K562 (cell line): ENCODE measurements around the gene ADM5. TPM values are rescaled to one million over a fixed set of nuclear protein-coding genes. Genes with fewer than 3 reads are reported as not detected.
A peak's percentile ranks its signal among the peaks of the same experiment; 100 is the strongest.

Source experiments
- FOXK2 ChIP-seq, 2 experiments: fragments of 450-650 bp; IDR thresholded peaks in 1 of 2; conservative IDR thresholded peaks in 1 of 2; 2 replicates each; pipeline ENCODE4 v1.6.1; 2016; ENCODE audit warnings: low read depth in 2 of 2, mild to moderate bottlenecking in 1 of 2
- JUND ChIP-seq, 2 experiments: IDR thresholded peaks; 2 replicates in 1 of 2; 3 replicates in 1 of 2; pipeline ENCODE4 v1.6.1; 2011; ENCODE audit warnings: borderline replicate concordance in 2 of 2, low read depth in 2 of 2, low read length in 2 of 2, improper control_type of control experiment in 1 of 2, missing biosample characterization in 1 of 2, missing genetic modification characterization in 1 of 2, missing genetic modification reagents in 1 of 2
- MED1 ChIP-seq: sonication (generic); formaldehyde crosslinking; IDR thresholded peaks from 2 replicates; pipeline ENCODE4 v1.8.1; 2023; ENCODE audit warnings: missing genetic modification reagents, borderline replicate concordance
- ZFP36 ChIP-seq: fragments of 150-350 bp; IDR thresholded peaks from 2 replicates; pipeline ENCODE4 v1.6.1; 2018; ENCODE audit warnings: low read length, low read depth; ENCODE audit not compliant: partially characterized antibody
- polyA plus RNA-seq, 8 experiments: library from polyadenylated mRNA; depleted of rRNA in 4 of 8; stranded (reverse) in 5 of 8; unstranded in 3 of 8; fragments of >200 nt; fragmentation: Nextera tagmentation in 2 of 8; fragmentation: Illumina TruSeq in 1 of 8; extraction: Ambion mirVana in 2 of 8; extraction: Trizol in 1 of 8; gene quantifications; 2 replicates each; pipeline versions ENCODE4 v1.2.1 to v1.2.3, GENCODE V29; 2011 to 2014; ENCODE audit warnings: inconsistent platforms in 1 of 8, missing spikeins in 1 of 8
- total RNA-seq, 7 experiments: library from RNA; depleted of rRNA in 6 of 7; stranded (reverse); fragments of >200 nt in 6 of 7; fragmentation: Illumina TruSeq in 2 of 7; extraction: Trizol in 2 of 7; gene quantifications; 2 replicates each; pipeline versions ENCODE4 v1.2.1 to v1.2.3, GENCODE V29; 2011 to 2021; ENCODE audit warnings: low replicate concordance in 1 of 7
- TF ChIP-seq, protein P1 (sequence below), 2 experiments: fragments of 450-650 bp; IDR thresholded peaks; 2 replicates each; pipeline ENCODE4 v1.6.1; 2018; ENCODE audit warnings: mild to moderate bottlenecking in 2 of 2, low read depth in 1 of 2; ENCODE audit not compliant: partially characterized antibody in 2 of 2
- TF ChIP-seq, protein P2 (sequence below): fragments of 450-650 bp; IDR thresholded peaks from 2 replicates; pipeline ENCODE4 v1.6.1; 2017; ENCODE audit warnings: antibody characterized with exemption, mild to moderate bottlenecking
- TF ChIP-seq, protein P3 (sequence below), 2 experiments: fragments of 450-650 bp; IDR thresholded peaks; 2 replicates each; pipeline ENCODE4 v1.6.1; 2016; ENCODE audit warnings: mild to moderate bottlenecking in 2 of 2, borderline replicate concordance in 1 of 2, low read depth in 1 of 2, moderate library complexity in 1 of 2

The ADM5 gene
- total and polyA plus RNA-seq, 9 of the 15 experiments (the other 6 are each of a cell fraction or from before 2014, with no cell fraction given), result 0.13 to 8.4 (median 2.0) TPM; not detected in 1

DNA sequence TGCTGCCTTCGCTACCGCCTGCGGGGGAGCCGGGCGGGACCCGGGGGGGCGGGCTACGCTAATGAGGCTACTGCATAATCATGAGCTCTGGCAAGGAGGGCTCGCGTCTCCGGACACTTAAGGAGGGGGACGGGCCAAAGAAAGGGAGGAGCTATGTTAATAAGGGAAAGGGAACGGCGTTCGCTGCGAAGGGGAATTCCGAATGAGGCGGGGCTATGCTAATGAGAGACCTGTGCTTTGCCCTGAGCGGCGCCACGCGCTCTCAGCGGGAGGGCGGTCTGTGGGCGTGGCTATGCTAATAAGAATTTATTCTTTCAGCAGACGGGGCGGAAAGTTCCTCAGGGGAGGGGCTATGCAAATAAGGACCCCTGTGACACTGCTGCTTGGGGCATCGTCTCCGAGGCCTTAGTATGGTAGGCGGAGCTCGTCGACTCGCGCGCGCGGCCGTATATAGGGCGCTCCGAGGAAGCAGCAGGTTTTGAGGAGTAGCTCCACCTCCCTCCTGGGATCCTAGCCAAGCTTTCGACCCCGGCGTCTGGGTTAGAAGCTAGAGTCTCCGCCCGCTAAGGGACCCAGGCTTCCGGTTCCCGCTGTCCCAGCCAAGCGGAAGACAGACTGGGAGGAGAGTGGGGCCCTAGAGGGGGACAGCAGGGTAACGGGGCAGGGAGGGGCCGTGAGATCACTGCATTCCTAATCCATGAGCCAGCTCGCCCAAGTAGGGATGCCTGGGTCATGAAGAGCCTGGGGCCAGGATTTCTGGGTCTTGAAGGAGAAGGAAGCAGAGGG lies 49.1 kb upstream of the ADM5 start, which contains the start of gene RRAS (continued):
- TF ChIP-seq, protein P1, sequence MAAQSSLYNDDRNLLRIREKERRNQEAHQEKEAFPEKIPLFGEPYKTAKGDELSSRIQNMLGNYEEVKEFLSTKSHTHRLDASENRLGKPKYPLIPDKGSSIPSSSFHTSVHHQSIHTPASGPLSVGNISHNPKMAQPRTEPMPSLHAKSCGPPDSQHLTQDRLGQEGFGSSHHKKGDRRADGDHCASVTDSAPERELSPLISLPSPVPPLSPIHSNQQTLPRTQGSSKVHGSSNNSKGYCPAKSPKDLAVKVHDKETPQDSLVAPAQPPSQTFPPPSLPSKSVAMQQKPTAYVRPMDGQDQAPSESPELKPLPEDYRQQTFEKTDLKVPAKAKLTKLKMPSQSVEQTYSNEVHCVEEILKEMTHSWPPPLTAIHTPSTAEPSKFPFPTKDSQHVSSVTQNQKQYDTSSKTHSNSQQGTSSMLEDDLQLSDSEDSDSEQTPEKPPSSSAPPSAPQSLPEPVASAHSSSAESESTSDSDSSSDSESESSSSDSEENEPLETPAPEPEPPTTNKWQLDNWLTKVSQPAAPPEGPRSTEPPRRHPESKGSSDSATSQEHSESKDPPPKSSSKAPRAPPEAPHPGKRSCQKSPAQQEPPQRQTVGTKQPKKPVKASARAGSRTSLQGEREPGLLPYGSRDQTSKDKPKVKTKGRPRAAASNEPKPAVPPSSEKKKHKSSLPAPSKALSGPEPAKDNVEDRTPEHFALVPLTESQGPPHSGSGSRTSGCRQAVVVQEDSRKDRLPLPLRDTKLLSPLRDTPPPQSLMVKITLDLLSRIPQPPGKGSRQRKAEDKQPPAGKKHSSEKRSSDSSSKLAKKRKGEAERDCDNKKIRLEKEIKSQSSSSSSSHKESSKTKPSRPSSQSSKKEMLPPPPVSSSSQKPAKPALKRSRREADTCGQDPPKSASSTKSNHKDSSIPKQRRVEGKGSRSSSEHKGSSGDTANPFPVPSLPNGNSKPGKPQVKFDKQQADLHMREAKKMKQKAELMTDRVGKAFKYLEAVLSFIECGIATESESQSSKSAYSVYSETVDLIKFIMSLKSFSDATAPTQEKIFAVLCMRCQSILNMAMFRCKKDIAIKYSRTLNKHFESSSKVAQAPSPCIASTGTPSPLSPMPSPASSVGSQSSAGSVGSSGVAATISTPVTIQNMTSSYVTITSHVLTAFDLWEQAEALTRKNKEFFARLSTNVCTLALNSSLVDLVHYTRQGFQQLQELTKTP (IDR thresholded peaks at IDR 0.05; ENCODE audit: low read depth in 1 of 2, partially characterized antibody in 2 of 2), result peak in 1 of 2 experiments; percentile 84
- no peak; a peak in 1 of 4 replicates for TF ChIP-seq FOXK2 (conservative IDR thresholded peaks at IDR 0.05 in 1 of 2, IDR thresholded peaks at IDR 0.05 in 1 of 2; ENCODE audit: low read depth in 2 of 2)
- TF ChIP-seq, protein P2, sequence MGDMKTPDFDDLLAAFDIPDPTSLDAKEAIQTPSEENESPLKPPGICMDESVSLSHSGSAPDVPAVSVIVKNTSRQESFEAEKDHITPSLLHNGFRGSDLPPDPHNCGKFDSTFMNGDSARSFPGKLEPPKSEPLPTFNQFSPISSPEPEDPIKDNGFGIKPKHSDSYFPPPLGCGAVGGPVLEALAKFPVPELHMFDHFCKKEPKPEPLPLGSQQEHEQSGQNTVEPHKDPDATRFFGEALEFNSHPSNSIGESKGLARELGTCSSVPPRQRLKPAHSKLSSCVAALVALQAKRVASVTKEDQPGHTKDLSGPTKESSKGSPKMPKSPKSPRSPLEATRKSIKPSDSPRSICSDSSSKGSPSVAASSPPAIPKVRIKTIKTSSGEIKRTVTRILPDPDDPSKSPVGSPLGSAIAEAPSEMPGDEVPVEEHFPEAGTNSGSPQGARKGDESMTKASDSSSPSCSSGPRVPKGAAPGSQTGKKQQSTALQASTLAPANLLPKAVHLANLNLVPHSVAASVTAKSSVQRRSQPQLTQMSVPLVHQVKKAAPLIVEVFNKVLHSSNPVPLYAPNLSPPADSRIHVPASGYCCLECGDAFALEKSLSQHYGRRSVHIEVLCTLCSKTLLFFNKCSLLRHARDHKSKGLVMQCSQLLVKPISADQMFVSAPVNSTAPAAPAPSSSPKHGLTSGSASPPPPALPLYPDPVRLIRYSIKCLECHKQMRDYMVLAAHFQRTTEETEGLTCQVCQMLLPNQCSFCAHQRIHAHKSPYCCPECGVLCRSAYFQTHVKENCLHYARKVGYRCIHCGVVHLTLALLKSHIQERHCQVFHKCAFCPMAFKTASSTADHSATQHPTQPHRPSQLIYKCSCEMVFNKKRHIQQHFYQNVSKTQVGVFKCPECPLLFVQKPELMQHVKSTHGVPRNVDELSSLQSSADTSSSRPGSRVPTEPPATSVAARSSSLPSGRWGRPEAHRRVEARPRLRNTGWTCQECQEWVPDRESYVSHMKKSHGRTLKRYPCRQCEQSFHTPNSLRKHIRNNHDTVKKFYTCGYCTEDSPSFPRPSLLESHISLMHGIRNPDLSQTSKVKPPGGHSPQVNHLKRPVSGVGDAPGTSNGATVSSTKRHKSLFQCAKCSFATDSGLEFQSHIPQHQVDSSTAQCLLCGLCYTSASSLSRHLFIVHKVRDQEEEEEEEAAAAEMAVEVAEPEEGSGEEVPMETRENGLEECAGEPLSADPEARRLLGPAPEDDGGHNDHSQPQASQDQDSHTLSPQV, result no peak
- no peak for TF ChIP-seq MED1 (CRISPR knock-in tag)
- TF ChIP-seq, protein P3, sequence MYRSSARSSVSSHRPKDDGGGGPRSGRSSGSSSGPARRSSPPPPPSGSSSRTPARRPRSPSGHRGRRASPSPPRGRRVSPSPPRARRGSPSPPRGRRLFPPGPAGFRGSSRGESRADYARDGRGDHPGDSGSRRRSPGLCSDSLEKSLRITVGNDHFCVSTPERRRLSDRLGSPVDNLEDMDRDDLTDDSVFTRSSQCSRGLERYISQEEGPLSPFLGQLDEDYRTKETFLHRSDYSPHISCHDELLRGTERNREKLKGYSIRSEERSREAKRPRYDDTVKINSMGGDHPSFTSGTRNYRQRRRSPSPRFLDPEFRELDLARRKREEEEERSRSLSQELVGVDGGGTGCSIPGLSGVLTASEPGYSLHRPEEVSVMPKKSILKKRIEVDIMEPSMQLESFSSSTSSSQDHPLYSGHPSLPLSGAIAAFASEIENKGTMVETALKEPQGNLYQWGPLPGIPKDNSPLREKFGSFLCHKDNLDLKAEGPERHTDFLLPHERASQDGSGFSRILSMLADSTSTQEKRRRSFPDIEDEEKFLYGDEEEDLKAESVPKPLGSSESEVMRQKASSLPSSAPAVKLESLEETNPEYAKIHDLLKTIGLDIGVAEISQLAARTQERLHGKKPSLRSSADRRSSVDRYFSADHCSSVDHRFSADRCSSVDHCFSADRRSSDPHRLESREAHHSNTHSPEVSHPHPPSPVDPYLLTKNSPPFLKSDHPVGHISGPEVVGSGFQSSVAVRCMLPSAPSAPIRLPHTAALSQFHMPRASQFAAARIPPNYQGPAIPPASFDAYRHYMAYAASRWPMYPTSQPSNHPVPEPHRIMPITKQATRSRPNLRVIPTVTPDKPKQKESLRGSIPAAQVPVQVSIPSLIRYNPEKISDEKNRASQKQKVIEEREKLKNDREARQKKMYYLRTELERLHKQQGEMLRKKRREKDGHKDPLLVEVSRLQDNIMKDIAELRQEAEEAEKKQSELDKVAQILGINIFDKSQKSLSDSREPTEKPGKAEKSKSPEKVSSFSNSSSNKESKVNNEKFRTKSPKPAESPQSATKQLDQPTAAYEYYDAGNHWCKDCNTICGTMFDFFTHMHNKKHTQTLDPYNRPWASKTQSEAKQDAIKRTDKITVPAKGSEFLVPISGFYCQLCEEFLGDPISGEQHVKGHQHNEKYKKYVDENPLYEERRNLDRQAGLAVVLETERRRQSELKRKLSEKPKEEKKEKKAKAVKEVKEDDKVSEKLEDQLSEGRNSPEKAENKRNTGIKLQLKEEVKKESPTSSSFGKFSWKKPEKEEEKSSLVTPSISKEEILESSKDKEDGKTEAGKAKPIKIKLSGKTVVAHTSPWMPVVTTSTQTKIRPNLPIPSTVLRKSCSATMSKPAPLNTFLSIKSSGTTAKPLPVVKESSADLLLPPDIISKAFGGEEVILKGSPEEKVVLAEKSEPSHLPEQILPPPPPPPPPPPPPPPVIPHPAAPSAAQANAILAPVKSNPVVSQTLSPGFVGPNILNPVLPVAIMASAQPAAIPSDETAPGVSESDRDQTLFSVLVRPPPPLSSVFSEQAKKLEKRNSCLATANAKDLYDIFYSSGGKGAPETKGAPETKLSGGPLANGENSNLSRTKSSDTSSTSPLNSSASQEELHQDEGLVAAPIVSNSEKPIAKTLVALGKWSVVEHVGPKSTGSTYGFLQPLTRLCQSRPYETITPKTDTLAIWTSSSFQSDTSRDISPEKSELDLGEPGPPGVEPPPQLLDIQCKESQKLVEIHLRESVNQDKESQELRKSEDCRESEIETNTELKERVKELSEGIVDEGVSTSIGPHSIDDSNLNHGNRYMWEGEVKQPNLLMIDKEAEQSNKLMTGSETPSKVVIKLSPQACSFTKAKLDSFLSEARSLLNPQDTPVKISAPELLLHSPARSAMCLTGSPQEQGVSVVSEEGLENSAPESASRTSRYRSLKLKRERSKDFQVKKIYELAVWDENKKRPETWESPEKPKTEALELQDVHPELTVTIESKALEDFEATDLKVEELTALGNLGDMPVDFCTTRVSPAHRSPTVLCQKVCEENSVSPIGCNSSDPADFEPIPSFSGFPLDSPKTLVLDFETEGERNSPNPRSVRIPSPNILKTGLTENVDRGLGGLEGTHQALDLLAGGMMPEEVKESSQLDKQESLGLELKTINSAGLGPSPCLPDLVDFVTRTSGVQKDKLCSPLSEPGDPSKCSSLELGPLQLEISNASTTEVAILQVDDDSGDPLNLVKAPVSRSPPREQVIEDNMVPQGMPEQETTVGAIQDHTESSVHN (IDR thresholded peaks at IDR 0.05; ENCODE audit: borderline replicate concordance in 1 of 2, low read depth in 1 of 2), result peak in 1 of 2 experiments; percentile 68; a peak in 1 of 4 replicates
- TF ChIP-seq JUND (IDR thresholded peaks at IDR 0.05; ENCODE audit: borderline replicate concordance, low read depth, low read length), result peak; percentile 91
- peak; percentile 91; the same call in 1 of the 3 replicates for TF ChIP-seq JUND (tag; IDR thresholded peaks at IDR 0.05; ENCODE audit: borderline replicate concordance, low read depth, low read length)
- no peak for TF ChIP-seq ZFP36
